GM18517 (cell line): ENCODE results near the gene CXorf66.
"Not testable (repeated sequence)": the region's sequence is repeated elsewhere in the genome, so short reads cannot be mapped to it uniquely, and the experiment has no call there.

ENCODE experiments used
- ATAC-seq: cut with Tn5 transposase; IDR thresholded peaks from one replicate; pipeline ENCODE4 v1.9.1; 2021; ENCODE audit warnings: mild to moderate bottlenecking, moderate library complexity; ENCODE audit not compliant: unreplicated experiment

CXorf66 gene

DNA sequence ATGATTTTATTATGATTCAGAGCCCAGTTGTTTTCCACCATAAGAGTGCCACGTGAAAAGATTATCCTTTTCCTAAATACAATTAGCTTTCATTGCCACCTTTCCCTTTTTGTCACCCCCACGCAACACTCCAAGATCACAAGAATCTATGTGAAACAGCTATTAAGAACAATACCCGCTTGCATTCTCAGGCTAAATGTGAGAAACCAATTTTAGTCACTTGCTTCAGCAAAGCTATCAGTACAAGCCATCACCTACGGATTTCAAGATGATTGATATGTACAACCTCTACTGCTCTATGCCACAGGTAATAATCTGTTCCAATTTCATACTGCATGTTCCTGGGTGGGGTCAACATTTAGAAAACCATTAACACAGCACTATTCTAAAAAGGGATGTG is 34.9 kb downstream of the CXorf66 start:
- ATAC-seq: no peak

DNA sequence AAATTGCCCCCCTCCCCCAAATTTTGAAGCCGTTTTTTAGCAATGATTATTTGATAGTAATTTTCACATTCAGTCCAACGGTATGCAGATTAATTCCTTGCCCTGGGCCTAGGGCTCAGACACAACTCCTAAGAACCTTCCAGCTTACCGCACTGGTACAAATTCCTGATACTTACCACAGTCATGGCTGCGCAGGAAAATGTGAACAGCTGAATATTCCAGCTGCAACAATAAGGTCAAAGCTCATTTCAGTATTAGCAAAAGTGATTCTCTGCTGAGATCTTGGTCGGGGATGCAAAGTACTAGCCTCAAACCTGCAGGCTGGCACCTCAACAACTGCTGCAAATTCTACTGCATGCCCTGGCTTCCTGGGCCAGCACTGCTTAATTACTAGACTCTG is 35.4 kb downstream of the CXorf66 start:
- no peak for ATAC-seq

DNA sequence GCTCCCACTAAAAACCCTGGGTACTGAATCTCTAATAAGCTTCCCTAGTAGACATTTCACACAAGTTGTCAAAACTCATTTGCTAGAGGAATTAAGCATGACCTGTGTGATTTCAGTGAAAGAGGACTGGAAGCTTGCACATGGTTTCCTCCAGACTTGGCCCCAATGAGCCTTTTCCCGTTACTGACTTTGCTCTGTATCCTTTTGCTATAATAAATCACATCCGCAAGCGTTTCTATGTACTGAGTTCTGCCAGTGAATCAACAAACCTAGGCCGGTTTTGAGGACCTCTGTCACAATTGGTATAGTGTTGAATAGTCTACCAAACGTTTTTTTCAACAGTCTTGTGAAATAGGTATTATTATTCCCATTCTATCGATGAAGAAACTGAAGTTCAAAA is 40.6 kb downstream of the CXorf66 start:
- ATAC-seq: no peak

DNA sequence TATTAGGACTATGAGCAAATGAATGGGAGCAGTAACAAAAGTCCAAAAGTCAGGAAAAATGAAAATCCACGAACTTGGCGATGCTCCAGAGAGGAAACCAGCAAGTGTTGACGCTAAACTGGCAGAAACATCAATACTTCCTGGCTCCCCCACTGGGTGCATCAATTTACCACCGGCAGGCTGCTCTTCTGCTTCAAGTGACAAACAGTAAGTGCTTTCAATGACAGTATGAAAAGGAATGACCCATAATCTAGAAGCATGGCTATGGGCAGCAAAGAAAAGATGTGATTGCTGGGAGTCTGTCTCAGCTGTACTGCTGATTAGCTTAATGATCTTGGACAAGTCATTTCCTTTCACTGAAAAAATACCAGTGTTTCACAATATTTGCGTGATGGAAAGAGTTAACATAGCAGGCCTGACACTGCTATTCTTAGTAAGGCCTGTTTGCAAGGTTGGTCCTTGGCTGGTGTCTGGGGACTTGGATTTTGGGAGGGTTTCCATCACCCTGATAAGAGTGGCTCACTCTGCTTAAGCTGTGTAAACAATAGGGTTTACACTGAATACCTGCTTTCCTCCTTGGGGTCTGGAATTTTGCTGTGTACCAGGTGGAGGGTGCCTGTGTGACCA is 41.1 kb downstream of the CXorf66 start:
- ATAC-seq: no peak

DNA sequence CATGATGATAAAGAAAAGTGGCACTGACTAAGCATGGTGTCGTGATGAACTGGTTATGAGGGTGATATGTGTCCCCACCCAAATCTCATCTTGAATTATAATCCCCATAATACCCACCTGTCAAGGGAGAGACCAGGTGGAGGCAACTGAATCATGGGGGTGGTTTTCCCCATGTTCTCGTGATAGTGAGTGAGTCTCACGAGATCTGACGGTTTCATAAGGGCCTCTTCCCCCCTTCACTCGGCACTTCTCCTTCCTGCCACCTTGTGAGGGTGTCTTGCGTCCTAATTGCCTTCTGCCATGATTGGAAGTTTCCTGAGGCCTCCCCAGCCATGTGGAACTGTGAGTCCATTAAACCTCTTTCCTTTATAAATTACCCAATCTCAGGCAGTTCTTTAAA is 44.2 kb downstream of the CXorf66 start:
- not testable (repeated sequence) for ATAC-seq

DNA sequence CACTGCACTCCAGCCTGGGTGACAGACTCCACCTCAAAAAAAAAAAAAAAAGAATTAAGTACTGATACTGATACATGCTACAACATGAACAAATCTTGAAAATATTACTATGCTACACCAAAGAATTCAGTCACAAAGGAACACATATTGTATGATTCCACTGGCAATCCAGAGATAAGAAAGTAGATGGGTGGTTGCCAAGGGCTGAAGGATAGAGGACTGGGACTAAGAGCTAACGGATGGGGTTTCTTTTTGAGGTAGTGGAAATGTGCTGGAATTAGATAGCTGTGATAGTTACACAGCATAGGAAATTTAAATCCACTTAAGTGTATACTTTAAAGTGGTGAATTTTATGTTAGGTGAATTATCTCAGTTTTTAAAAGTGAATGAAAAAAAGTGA is 45.0 kb downstream of the CXorf66 start:
- ATAC-seq: no peak

DNA sequence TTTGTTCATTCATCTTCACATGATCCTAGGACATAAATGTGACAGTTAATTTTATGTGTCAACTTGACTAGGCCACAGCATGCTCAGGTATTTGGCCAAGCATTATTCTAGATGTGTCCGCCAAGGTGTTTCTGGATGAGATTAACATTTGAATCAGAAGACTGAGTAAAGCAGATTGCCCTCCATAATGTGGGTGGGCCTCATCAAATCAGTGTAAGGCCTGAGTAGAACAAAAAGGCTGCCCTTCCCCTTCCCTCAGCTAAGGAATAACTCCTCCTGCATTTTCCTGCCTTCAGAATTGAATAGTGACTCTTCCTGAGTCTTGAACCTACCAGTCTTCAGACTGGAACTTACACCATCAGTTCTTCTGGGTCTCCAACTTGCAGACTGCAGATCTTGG is 50.9 kb downstream of the CXorf66 start:
- ATAC-seq: no peak

DNA sequence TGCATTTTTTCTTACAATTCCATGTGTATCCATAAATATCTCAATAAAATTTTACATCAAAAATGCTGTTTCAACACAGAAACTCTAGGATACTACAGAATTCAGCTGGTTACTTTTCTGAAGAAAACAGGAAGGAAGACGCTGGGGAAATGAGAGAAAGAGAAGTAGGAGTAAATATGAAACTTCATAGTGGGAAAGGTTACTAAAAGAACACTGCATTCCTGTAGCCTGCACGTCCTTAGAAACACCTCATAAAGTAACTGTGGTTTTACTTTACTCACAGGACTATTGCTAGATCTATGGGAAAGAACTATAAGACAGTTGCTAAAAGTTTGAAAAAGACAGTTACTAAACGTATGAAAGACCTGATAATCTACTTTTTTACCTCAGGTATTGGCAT is 55.6 kb downstream of the CXorf66 start:
- no peak for ATAC-seq

DNA sequence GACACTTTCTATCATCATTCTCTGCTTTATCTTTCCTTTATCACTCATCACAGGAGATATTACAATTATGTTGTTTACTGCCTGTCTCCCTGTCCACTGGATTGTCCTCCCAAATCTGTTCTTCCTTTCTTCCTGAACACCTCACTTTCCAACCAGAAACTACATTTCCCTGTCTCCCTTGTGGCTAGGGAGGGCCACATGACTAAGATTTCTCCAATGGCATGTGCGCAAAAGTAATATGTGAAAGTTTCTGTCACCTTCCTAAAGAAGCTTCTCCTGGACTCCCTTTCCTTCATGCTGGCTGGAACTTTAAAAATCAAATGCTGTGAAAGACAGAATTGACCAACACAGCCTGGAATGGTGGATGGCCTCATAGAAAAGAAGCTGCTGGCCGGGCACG is 58.2 kb downstream of the CXorf66 start:
- no peak for ATAC-seq

DNA sequence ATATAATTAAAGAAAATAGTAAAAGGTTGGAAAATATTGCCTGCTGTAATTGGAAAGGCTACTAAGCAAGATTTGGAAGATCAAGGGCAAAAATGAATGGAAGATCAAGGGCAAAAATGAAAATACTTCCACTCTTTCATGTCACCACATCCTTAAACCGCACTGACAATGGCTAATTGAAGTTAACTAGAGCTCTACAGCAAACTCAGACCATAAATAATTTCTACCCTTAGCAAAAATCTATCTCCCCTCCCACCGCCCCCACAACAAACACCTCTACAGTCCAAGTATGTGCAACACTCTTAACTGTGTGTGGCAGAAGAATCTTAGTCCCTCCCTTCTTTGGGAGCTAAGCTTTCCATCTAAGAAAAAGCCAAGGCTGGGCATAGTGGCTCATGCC is 59.6 kb downstream of the CXorf66 start:
- ATAC-seq: no peak
